ENCODE measurements around the gene TNFRSF14. TPM values are rescaled to one million over a fixed set of nuclear protein-coding genes. Genes with fewer than 3 reads are reported as not detected.

Gene TNFRSF14
- total and polyA plus RNA-seq, 2 of the 13 experiments (the other 11 are each of a cell fraction or from before 2014, with no cell fraction given) = 11.9 to 49.9 TPM

GRCh38 chr1:2545754-2546514 is 10.2 kb upstream of the TNFRSF14 start (continued):
- no peak for TF ChIP-seq MLXIP (CRISPR knock-in tag; IDR thresholded peaks at IDR 0.05; ENCODE audit: borderline replicate concordance)
- TF ChIP-seq NR2F1 (CRISPR knock-in tag; IDR thresholded peaks at IDR 0.05) = no peak
- TF ChIP-seq ZNF652 (CRISPR knock-in tag; IDR thresholded peaks at IDR 0.05; ENCODE audit: borderline replicate concordance, low read depth) = no peak
- TF ChIP-seq JDP2 (CRISPR knock-in tag; IDR thresholded peaks at IDR 0.05; ENCODE audit: borderline replicate concordance) = no peak
- TF ChIP-seq ZNF562 (CRISPR knock-in tag; IDR thresholded peaks at IDR 0.05; ENCODE audit: borderline replicate concordance) = no peak
- no peak for TF ChIP-seq NFATC3 (CRISPR knock-in tag; IDR thresholded peaks at IDR 0.05)
- TF ChIP-seq ZNF788 (CRISPR knock-in tag; IDR thresholded peaks at IDR 0.05; ENCODE audit: borderline replicate concordance) = no peak
- TF ChIP-seq BHLHE40 (IDR thresholded peaks at IDR 0.05; ENCODE audit: low read length) = no peak
- no peak for TF ChIP-seq ZNF781 (CRISPR knock-in tag; IDR thresholded peaks at IDR 0.05; ENCODE audit: borderline replicate concordance, not compliant biosample characterization)
- peak; percentile 32; the same call in 1 of the 2 replicates for TF ChIP-seq PHF8 (CRISPR knock-in tag; IDR thresholded peaks at IDR 0.05)
- no peak for TF ChIP-seq STAG1 (CRISPR knock-in tag; IDR thresholded peaks at IDR 0.05)
- TF ChIP-seq PHB2 (IDR thresholded peaks at IDR 0.05; ENCODE audit: partially characterized antibody) = no peak
- TF ChIP-seq ZNF646 (CRISPR knock-in tag; IDR thresholded peaks at IDR 0.05) = no peak
- TF ChIP-seq ZNF639 (CRISPR knock-in tag; conservative IDR thresholded peaks at IDR 0.05) = no peak
- TF ChIP-seq ZMAT5 (CRISPR knock-in tag; IDR thresholded peaks at IDR 0.05; ENCODE audit: borderline replicate concordance, low read depth) = no peak
- no peak for TF ChIP-seq JUN (CRISPR knock-in tag; IDR thresholded peaks at IDR 0.05)
- TF ChIP-seq ZNF431 (CRISPR knock-in tag; IDR thresholded peaks at IDR 0.05; ENCODE audit: borderline replicate concordance, low read depth) = no peak
- no peak for TF ChIP-seq HOXA9 (CRISPR knock-in tag; IDR thresholded peaks at IDR 0.05; ENCODE audit: borderline replicate concordance)

Measured in HepG2 (cell line).